ENCODE data around the gene ZIC1. TPM values are rescaled to one million over a fixed set of nuclear protein-coding genes. Genes with fewer than 3 reads are reported as not detected.

ZIC1 gene
- total RNA-seq, 4 donors from 2014 or later: not detected

DNA sequence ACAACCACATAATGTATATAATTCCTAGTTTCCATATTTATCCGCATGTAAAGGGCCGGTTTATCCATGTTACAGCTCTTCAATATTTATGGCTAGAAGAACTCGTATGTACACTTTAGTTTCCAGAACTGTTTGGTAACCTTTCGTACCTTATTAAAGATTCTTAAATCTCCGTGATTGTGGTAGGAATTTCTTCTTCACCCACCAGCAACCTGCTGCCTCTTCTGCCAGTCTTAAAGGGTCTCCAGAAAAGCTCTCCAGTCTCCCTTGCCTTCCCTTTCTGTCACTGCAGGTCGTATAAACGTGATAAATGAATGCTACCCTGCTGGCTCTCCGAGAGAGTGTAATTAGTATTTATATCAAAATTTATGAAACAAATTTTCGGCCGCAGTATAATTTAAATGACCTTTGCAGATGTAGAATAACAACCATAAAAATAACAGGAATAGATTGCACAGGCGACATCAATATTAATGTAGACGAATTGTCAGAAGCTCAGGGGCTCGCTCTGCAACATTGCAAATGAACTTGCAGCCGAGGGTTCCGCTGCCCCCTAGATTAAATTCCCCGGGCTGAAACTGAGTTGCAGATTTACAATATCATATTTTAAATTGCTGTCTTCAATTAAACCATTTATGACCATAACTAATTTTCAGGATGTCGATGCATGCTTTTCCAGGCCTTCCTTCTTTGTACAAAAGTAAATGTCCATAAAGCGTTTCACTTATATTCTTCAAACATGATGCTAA is 5.4 kb downstream of the ZIC1 start:
- no peak for DNase-seq (ENCODE audit: low spot score in 2 of 2)
- Histone ChIP-seq H3K36me3 (no peaks in the 10 kb centered on the region), H3K4me3 (no peak overlapping the region), H3K9me3 (peaks cover 0 to 24% (median 2%) of the 10 kb centered on the region in 4 donors), H3K27me3 (peaks cover 7 to 99% of the 10 kb centered on the region in 2 donors), H3K27ac (no peak overlapping the region), H3K4me1 (peaks cover 0 to 55% (median 26%) of the 10 kb centered on the region in 4 donors)
- 24% methylated on average over 18 of the region's 18 CpGs for WGBS, 2 donors
- TF ChIP-seq CTCF (IDR thresholded peaks at IDR 0.05) (no peak), POLR2A (IDR thresholded peaks at IDR 0.05) (no peak), EP300 (IDR thresholded peaks at IDR 0.05) (no peak)

DNA sequence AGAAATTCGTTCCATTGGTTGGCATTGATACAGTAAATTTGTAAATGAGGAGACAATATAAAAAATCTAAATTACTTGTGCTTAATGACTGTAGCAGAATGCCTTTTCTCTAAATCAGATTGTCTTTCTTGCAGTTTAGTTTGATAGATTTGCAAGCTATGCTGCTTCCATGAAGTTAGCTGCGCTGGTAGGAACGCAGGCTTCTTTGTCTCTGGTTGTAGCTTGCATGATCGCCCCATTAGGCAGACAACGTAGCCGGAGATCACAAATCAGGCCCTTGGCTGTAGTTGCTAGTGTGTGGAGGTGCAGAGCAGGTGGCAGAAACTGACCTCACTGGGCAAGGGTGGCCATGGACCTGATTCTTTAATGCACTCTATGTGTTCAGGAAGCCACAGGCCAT is 6.1 kb downstream of the ZIC1 start:
- WGBS, 2 donors: 21 to 22% methylated on average over 6 of the region's 6 CpGs
- no peak overlapping the region for H3K4me3 ChIP-seq
- H3K9me3 ChIP-seq: peaks cover 0 to 24% (median 2%) of the 10 kb centered on the region in 4 donors
- no peak for TF ChIP-seq POLR2A (IDR thresholded peaks at IDR 0.05)
- no peak for TF ChIP-seq CTCF (IDR thresholded peaks at IDR 0.05)
- no peak for TF ChIP-seq EP300 (IDR thresholded peaks at IDR 0.05)
- no peak for DNase-seq (ENCODE audit: low spot score in 2 of 2)
- peaks cover 0 to 55% (median 19%) of the 10 kb centered on the region in 4 donors for H3K4me1 ChIP-seq
- no peaks in the 10 kb centered on the region for H3K36me3 ChIP-seq
- no peak overlapping the region for H3K27ac ChIP-seq
- peaks cover 5 to 99% of the 10 kb centered on the region in 2 donors for H3K27me3 ChIP-seq

DNA sequence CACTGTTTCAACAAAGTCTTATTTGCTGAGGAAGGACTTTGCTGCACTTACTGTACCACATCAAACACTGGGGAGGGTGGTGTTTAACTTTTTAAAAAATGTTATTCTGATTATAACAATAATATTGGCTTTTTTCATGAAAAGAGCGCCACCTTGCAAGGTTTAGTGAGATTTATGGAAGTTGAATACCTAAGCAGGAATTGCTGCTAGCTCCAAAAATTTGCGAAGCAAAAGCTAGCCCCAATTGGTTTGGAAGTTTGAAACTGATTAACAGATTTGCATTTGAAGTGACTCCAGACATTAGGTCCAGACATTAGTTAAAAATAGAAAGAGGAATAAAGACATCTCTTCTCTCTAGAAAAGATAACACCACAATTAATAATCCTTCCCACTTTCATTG is 6.7 kb downstream of the ZIC1 start:
- DNase-seq (ENCODE audit: low spot score in 2 of 2): no peak
- Histone ChIP-seq H3K9me3 (peaks cover 0 to 24% (median 2%) of the 10 kb centered on the region in 4 donors), H3K36me3 (no peaks in the 10 kb centered on the region), H3K4me1 (peaks cover 0 to 55% (median 13%) of the 10 kb centered on the region in 4 donors), H3K27ac (no peak overlapping the region), H3K27me3 (peaks cover 5 to 99% of the 10 kb centered on the region in 2 donors), H3K4me3 (no peak overlapping the region)
- TF ChIP-seq POLR2A (IDR thresholded peaks at IDR 0.05) (no peak), CTCF (IDR thresholded peaks at IDR 0.05) (no peak), EP300 (IDR thresholded peaks at IDR 0.05) (no peak)
- 19 to 32% methylated on average over 2 of the region's 2 CpGs for WGBS, 2 donors

DNA sequence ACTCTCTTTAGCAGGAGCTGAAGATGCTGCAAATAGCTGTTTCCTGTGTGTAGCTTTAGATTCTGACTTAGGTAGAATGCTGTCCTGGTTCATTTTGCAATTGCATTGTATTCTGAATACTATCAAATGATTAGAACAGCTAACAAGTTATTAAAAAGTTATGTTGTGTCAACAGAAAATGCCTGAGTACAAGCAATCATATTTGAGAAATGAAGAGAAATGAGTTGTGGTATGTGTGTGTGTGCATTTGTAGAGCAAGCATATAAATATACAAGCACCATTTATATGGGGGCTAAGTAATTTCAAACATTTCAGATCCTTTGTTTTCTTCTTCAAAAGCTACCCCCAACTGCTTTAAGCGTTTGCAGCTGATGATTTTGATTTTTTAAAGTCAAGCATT is 7.8 kb downstream of the ZIC1 start:
- Histone ChIP-seq H3K4me3 (no peak overlapping the region), H3K27ac (no peak overlapping the region), H3K27me3 (peaks cover 5 to 99% of the 10 kb centered on the region in 2 donors), H3K4me1 (peaks cover 0 to 55% (median 10%) of the 10 kb centered on the region in 4 donors), H3K9me3 (peaks cover 0 to 21% (median 2%) of the 10 kb centered on the region in 4 donors), H3K36me3 (no peaks in the 10 kb centered on the region)
- 22 to 33% methylated on average over 1 of the region's 1 CpG for WGBS, 2 donors
- TF ChIP-seq CTCF (IDR thresholded peaks at IDR 0.05): no peak
- TF ChIP-seq EP300 (IDR thresholded peaks at IDR 0.05): no peak
- no peak for TF ChIP-seq POLR2A (IDR thresholded peaks at IDR 0.05)
- no peak for DNase-seq (ENCODE audit: low spot score in 2 of 2)

- H3K4me1 ChIP-seq: peaks cover 0 to 52% (median 10%) of the 10 kb centered on the region in 4 donors
- DNase-seq (ENCODE audit: low spot score in 2 of 2): no peak
- H3K36me3 ChIP-seq: no peaks in the 10 kb centered on the region
- H3K9me3 ChIP-seq: peaks cover 0 to 16% (median 2%) of the 10 kb centered on the region in 4 donors
- H3K27ac ChIP-seq: no peak overlapping the region
- H3K4me3 ChIP-seq: no peak overlapping the region
- H3K27me3 ChIP-seq: peaks cover 0 to 99% of the 10 kb centered on the region in 2 donors
- 58 to 64% methylated on average over 7 of the region's 7 CpGs for WGBS, 2 donors
- no peak for TF ChIP-seq POLR2A (IDR thresholded peaks at IDR 0.05)
- TF ChIP-seq CTCF (IDR thresholded peaks at IDR 0.05): no peak
- TF ChIP-seq EP300 (IDR thresholded peaks at IDR 0.05): no peak
Observed at GRCh38 chr3:147417551-147418295, 8.6 kb downstream of the ZIC1 start.

Data from tibial nerve (tissue), 4 donors.